HPDE6-E6E7 (cell line): ENCODE results near the gene FRMD5.

ENCODE experiments used
- DNase-seq: peaks from one replicate; pipeline ENCODE4 v3.0.0; 2011; ENCODE audit warnings: missing footprints; ENCODE audit errors: extremely low spot score

Gene FRMD5

GRCh38 chr15:44160796-44161195 is 34.3 kb downstream of the FRMD5 start:
- no peak for DNase-seq

- DNase-seq: no peak
Observed at GRCh38 chr15:44159492-44159891, 35.6 kb downstream of the FRMD5 start.

GRCh38 chr15:44158111-44158510 is 37.0 kb downstream of the FRMD5 start:
- no peak for DNase-seq

GRCh38 chr15:44157679-44158078 is 37.4 kb downstream of the FRMD5 start:
- peak; percentile 44 for DNase-seq

GRCh38 chr15:44153352-44153751 is 41.7 kb downstream of the FRMD5 start:
- no peak for DNase-seq

- DNase-seq: no peak
Observed at GRCh38 chr15:44149224-44149623, 45.8 kb downstream of the FRMD5 start.

- no peak for DNase-seq
Observed at GRCh38 chr15:44148580-44148979, 46.5 kb downstream of the FRMD5 start.

GRCh38 chr15:44147636-44148035 is 47.4 kb downstream of the FRMD5 start:
- DNase-seq: no peak

- no peak for DNase-seq
Observed at GRCh38 chr15:44145495-44145894, 49.6 kb downstream of the FRMD5 start.

GRCh38 chr15:44144992-44145391 is 50.1 kb downstream of the FRMD5 start:
- no peak for DNase-seq

- no peak for DNase-seq
Observed at GRCh38 chr15:44144184-44144583, 50.9 kb downstream of the FRMD5 start.

- DNase-seq: no peak
Observed at GRCh38 chr15:44137750-44138149, 57.3 kb downstream of the FRMD5 start.

- no peak for DNase-seq
Observed at GRCh38 chr15:44136991-44137477, 58.0 kb downstream of the FRMD5 start.

GRCh38 chr15:44132057-44132456 is 63.0 kb downstream of the FRMD5 start:
- no peak for DNase-seq

- DNase-seq: no peak
Observed at GRCh38 chr15:44130778-44131177, 64.3 kb downstream of the FRMD5 start.

GRCh38 chr15:44129911-44130310 is 65.2 kb downstream of the FRMD5 start:
- DNase-seq: no peak

- no peak for DNase-seq
Observed at GRCh38 chr15:44128443-44128842, 66.6 kb downstream of the FRMD5 start.

GRCh38 chr15:44125879-44126278 is 69.2 kb downstream of the FRMD5 start:
- DNase-seq: no peak

GRCh38 chr15:44102675-44103254 is 92.3 kb downstream of the FRMD5 start:
- DNase-seq: peak; percentile 45

- DNase-seq: peak; percentile 15
Observed at GRCh38 chr15:44101944-44102343, 93.1 kb downstream of the FRMD5 start.

GRCh38 chr15:44101286-44101685 is 93.8 kb downstream of the FRMD5 start:
- DNase-seq: no peak

- DNase-seq: no peak
Observed at GRCh38 chr15:44099671-44100070, 95.4 kb downstream of the FRMD5 start.

- DNase-seq: no peak
Observed at GRCh38 chr15:44097552-44097951, 97.5 kb downstream of the FRMD5 start.

GRCh38 chr15:44096596-44096995 is 98.5 kb downstream of the FRMD5 start:
- DNase-seq: no peak
